Measurements from ENCODE around the gene BCAT1.
A peak's percentile ranks its signal among the peaks of the same experiment; 100 is the strongest.

Gene BCAT1

DNA sequence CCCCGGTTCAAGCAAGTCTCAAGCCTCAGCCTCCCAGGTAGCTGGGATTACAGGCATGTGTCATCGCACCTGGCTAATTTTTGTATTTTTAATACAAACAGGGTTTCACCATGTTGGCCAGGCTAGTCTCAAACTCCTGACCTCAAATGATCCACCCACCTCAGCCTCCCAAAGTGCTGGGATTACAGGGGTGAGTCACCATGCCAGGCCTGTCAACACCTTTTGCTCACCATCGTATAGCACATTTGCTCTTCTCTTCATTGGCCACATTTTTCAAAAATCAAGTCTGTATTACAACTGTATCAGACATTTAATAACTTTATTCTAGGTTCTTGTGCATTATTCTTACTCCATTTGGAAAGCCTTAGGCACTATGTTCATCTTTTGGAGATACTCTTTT, 50.3 kb downstream of the BCAT1 start:
- WGBS, 2 experiments (ENCODE audit: insufficient coverage in 2 of 2): 87 to 90% methylated on average over 2 to 3 of the region's 3 CpGs
- H3K36me3 ChIP-seq (ENCODE audit: control insufficient read depth, insufficient read depth, low read length): peaks cover 48% of the 10 kb centered on the region
- H3K4me3 ChIP-seq (ENCODE audit: extremely low read depth, insufficient read depth, low read length, poor library complexity, severe bottlenecking): no peak overlapping the region

DNA sequence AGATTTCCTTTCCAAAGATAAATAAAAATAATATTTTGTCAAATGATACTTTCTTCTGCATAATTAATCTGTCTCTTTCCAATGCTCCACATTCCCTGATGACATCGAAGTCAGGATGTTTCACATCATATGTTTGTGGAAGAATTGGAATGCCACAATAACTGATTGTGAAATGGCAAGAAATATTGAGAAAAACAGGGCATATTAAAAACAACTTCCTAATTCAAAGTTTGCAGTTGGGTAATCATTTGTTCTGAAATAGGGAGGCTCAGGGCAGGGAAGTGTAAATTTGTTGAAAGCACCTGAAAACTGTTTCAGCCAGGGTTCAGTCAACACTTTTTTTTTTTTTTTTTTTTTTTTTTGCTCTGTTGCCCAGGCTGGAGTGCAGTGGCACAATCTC, 50.7 kb downstream of the BCAT1 start:
- peaks cover 27% of the 10 kb centered on the region for H3K4me1 ChIP-seq (ENCODE audit: control insufficient read depth, insufficient read depth, low read length, poor library complexity, severe bottlenecking)
- WGBS, 2 experiments (ENCODE audit: insufficient coverage in 2 of 2): no CpG with 5 or more reads among the region's 1 CpG

More for the DNA sequence above, 50.3 kb downstream of the BCAT1 start:
- H3K4me1 ChIP-seq (ENCODE audit: control insufficient read depth, insufficient read depth, low read length, poor library complexity, severe bottlenecking): peaks cover 32% of the 10 kb centered on the region
- no peaks in the 10 kb centered on the region for H3K9me3 ChIP-seq (ENCODE audit: control insufficient read depth, low read length)
- H3K27ac ChIP-seq (ENCODE audit: low read depth, low read length, severe bottlenecking): no peak overlapping the region

DNA sequence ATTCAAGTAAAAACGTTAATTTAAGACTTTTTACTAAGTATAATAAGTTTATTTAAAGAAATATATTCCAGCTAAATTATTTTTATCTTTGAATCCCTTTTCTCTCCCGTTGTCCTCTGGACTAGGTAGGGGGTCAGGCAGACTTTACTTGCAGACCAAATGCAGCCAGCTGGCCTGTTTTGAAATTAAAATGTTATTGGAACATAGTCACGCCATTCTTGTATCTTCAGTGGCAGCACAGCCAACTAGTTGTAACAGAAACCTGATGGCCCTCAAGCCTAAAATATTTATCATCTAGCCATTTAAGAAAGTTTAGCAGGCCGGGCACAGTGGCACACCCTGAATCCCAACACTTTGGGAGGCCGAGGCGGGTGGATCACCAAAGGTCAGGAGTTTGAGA, 52.7 kb downstream of the BCAT1 start:
- Histone ChIP-seq H3K4me3 (ENCODE audit: extremely low read depth, insufficient read depth, low read length, poor library complexity, severe bottlenecking) (no peak overlapping the region), H3K36me3 (ENCODE audit: control insufficient read depth, insufficient read depth, low read length) (peaks cover 68% of the 10 kb centered on the region), H3K9me3 (ENCODE audit: control insufficient read depth, low read length) (no peaks in the 10 kb centered on the region), H3K27ac (ENCODE audit: low read depth, low read length, severe bottlenecking) (no peak overlapping the region), H3K4me1 (ENCODE audit: control insufficient read depth, insufficient read depth, low read length, poor library complexity, severe bottlenecking) (peaks cover 16% of the 10 kb centered on the region)
- WGBS, 2 experiments (ENCODE audit: insufficient coverage in 2 of 2): 90 to 93% methylated on average over 3 to 4 of the region's 6 CpGs

More for the DNA sequence above, 50.7 kb downstream of the BCAT1 start:
- Histone ChIP-seq H3K27ac (ENCODE audit: low read depth, low read length, severe bottlenecking) (no peak overlapping the region), H3K36me3 (ENCODE audit: control insufficient read depth, insufficient read depth, low read length) (peaks cover 52% of the 10 kb centered on the region), H3K9me3 (ENCODE audit: control insufficient read depth, low read length) (no peaks in the 10 kb centered on the region), H3K4me3 (ENCODE audit: extremely low read depth, insufficient read depth, low read length, poor library complexity, severe bottlenecking) (no peak overlapping the region)

DNA sequence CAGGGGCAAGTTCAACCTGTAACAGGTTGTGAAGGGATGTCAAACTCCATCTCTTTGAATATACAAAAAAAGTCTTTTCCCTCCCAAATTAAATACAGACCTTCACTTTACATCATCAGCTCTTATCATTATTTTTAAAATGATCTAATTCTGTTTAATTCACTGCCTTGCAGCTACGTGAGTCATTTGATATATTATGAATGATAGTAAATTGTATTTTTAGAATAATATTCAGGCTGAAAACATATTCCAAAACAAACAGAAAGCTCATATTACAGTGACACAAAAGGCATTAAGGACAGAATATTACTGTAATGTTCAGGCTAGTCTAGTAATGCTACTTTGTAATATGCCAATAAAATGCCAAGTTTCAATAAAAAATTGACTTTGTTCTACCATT, 53.3 kb downstream of the BCAT1 start:
- WGBS, 2 experiments (ENCODE audit: insufficient coverage in 2 of 2): no CpG with 5 or more reads among the region's 1 CpG

DNA sequence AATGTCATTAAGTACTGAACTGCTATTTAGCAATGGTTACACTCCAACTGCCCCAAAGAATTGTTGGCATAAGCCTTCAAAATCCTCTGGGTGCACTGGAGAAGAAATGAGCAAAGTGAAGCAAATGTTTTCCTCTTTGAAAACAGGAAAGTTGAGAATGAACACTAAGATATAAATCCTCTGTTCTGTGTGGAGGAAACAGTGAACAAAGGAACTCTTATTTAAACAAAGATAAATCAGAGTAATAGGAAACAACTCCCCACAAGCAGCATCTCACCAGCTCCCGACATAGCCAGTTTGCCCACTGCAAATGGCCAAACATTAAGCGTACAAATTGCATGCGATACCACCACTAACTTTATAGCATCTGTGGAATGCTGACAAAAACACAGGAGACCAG, 54.0 kb downstream of the BCAT1 start:
- Histone ChIP-seq H3K4me3 (ENCODE audit: extremely low read depth, insufficient read depth, low read length, poor library complexity, severe bottlenecking) (no peak overlapping the region), H3K9me3 (ENCODE audit: control insufficient read depth, low read length) (no peaks in the 10 kb centered on the region), H3K4me1 (ENCODE audit: control insufficient read depth, insufficient read depth, low read length, poor library complexity, severe bottlenecking) (peaks cover 13% of the 10 kb centered on the region), H3K36me3 (ENCODE audit: control insufficient read depth, insufficient read depth, low read length) (peaks cover 75% of the 10 kb centered on the region), H3K27ac (ENCODE audit: low read depth, low read length, severe bottlenecking) (peak overlapping the region; percentile 41)
- 85 to 90% methylated on average over 2 to 3 of the region's 3 CpGs for WGBS, 2 experiments (ENCODE audit: insufficient coverage in 2 of 2)

More for the DNA sequence above, 53.3 kb downstream of the BCAT1 start:
- H3K36me3 ChIP-seq (ENCODE audit: control insufficient read depth, insufficient read depth, low read length): peaks cover 73% of the 10 kb centered on the region
- H3K27ac ChIP-seq (ENCODE audit: low read depth, low read length, severe bottlenecking): no peak overlapping the region
- H3K4me3 ChIP-seq (ENCODE audit: extremely low read depth, insufficient read depth, low read length, poor library complexity, severe bottlenecking): no peak overlapping the region
- H3K4me1 ChIP-seq (ENCODE audit: control insufficient read depth, insufficient read depth, low read length, poor library complexity, severe bottlenecking): peaks cover 13% of the 10 kb centered on the region
- no peaks in the 10 kb centered on the region for H3K9me3 ChIP-seq (ENCODE audit: control insufficient read depth, low read length)

DNA sequence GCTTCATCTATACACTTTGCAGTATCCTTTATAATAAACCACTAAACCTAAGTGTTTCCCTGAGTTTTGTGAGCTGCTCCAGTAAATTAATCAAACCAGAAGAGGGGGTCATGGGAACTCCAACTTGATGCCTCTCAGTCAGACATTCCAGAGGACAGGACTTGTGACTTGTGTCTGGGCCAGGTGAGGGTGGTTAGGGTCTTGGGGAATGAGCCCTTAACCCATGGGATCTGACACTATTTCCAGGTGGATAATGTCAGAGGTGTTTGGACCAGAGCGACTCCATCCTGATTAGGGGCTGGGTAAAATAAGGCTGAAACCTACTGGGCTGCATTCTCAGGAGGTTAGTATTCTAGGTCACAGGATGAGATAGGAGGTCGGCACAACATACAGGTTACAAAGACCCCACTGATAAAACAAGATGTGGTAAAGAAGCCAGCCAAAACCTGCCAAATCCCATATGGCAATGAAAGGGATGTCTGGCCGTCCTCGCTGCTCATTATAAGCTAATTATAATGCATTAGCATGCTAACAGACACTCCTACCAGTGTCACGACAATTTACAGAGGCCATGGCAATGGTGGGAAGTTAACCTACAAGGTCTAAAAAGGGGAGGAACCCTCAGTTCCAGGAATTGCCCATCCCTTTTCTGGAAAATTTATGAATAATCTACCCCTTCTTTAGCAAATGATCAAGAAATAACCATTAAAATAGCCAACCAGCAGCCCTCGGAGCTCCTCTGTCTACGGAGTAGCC, 58.7 kb downstream of the BCAT1 start:
- Histone ChIP-seq H3K36me3 (ENCODE audit: control insufficient read depth, insufficient read depth, low read length) (peaks cover 73% of the 10 kb centered on the region), H3K27ac (ENCODE audit: low read depth, low read length, severe bottlenecking) (no peak overlapping the region)
- 96 to 97% methylated on average over 4 to 6 of the region's 7 CpGs for WGBS, 2 experiments (ENCODE audit: insufficient coverage in 2 of 2)

DNA sequence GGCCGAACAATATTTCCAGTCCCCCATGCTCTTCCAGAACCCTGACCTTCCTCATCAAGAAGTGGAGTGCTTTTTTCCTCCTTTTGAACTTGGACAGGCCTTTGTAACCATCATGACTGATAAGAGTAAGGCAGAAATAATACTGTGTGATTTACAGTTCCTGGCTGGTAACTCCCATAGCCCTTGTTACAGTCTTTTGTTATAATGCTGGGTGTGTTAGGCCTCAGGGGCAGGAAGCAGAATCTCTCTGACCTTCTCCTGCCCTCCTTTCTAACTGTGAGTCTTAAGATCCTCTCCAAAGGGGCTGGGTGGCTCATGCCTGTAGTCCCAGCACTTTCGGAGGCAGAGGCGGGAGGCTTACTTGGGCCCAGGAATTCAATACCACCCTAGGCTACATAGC, 59.5 kb downstream of the BCAT1 start:
- Histone ChIP-seq H3K4me3 (ENCODE audit: extremely low read depth, insufficient read depth, low read length, poor library complexity, severe bottlenecking) (no peak overlapping the region), H3K27ac (ENCODE audit: low read depth, low read length, severe bottlenecking) (no peak overlapping the region), H3K36me3 (ENCODE audit: control insufficient read depth, insufficient read depth, low read length) (peaks cover 66% of the 10 kb centered on the region), H3K4me1 (ENCODE audit: control insufficient read depth, insufficient read depth, low read length, poor library complexity, severe bottlenecking) (peaks cover 3% of the 10 kb centered on the region), H3K9me3 (ENCODE audit: control insufficient read depth, low read length) (no peaks in the 10 kb centered on the region)
- 100% methylated on average over 1 of the region's 3 CpGs; no CpG with 5 or more reads in 1 of the 2 experiments for WGBS, 2 experiments (ENCODE audit: insufficient coverage in 2 of 2)

More for the DNA sequence above, 58.7 kb downstream of the BCAT1 start:
- no peak overlapping the region for H3K4me3 ChIP-seq (ENCODE audit: extremely low read depth, insufficient read depth, low read length, poor library complexity, severe bottlenecking)
- peaks cover 8% of the 10 kb centered on the region for H3K4me1 ChIP-seq (ENCODE audit: control insufficient read depth, insufficient read depth, low read length, poor library complexity, severe bottlenecking)
- no peaks in the 10 kb centered on the region for H3K9me3 ChIP-seq (ENCODE audit: control insufficient read depth, low read length)

DNA sequence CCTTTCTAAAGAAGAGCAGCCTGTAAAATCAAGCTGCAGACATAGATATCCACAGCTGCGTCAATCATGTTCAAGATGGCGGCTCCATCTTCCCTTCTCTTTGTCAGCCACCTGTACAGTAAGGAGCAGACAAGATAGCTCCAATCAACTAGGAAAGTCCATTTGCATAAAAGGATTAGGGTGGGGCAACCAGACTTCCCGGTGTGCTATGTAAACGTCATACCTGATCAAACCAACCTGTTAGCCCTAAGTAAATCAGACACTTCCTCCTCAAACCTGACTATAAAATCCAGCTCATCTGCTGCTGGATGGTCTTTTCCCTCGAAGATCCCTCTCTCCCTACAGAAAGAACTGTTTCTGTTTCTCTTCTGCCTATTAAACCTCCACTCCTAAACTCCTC, 60.1 kb downstream of the BCAT1 start:
- 72 to 95% methylated on average over 3 of the region's 5 CpGs for WGBS, 2 experiments (ENCODE audit: insufficient coverage in 2 of 2)
- H3K4me1 ChIP-seq (ENCODE audit: control insufficient read depth, insufficient read depth, low read length, poor library complexity, severe bottlenecking): peaks cover 3% of the 10 kb centered on the region
- no peak overlapping the region for H3K27ac ChIP-seq (ENCODE audit: low read depth, low read length, severe bottlenecking)
- peaks cover 66% of the 10 kb centered on the region for H3K36me3 ChIP-seq (ENCODE audit: control insufficient read depth, insufficient read depth, low read length)
- H3K9me3 ChIP-seq (ENCODE audit: control insufficient read depth, low read length): no peaks in the 10 kb centered on the region
- no peak overlapping the region for H3K4me3 ChIP-seq (ENCODE audit: extremely low read depth, insufficient read depth, low read length, poor library complexity, severe bottlenecking)

DNA sequence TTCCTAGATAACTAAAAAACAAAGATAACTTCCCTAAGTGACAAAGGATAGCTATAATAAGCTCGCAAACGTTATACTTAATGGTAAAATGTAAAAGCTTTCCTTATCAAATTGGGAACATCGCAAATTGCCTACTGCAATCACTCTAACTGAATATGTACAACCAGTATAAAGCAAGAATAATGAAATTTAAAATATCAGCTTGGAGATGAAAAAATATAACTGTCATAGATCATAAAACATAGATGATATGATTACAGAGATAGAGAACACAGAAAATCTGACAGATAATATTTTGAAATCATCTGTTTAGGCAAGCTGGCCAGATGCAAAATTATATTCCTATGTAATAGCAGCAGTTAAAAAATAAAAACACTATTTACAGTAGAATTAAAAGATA, 64.0 kb downstream of the BCAT1 start:
- Histone ChIP-seq H3K9me3 (ENCODE audit: control insufficient read depth, low read length) (no peaks in the 10 kb centered on the region), H3K36me3 (ENCODE audit: control insufficient read depth, insufficient read depth, low read length) (peaks cover 59% of the 10 kb centered on the region), H3K27ac (ENCODE audit: low read depth, low read length, severe bottlenecking) (no peak overlapping the region), H3K4me3 (ENCODE audit: extremely low read depth, insufficient read depth, low read length, poor library complexity, severe bottlenecking) (no peak overlapping the region), H3K4me1 (ENCODE audit: control insufficient read depth, insufficient read depth, low read length, poor library complexity, severe bottlenecking) (peaks cover 1% of the 10 kb centered on the region)
- WGBS, 2 experiments (ENCODE audit: insufficient coverage in 2 of 2): no CpG with 5 or more reads among the region's 3 CpGs

DNA sequence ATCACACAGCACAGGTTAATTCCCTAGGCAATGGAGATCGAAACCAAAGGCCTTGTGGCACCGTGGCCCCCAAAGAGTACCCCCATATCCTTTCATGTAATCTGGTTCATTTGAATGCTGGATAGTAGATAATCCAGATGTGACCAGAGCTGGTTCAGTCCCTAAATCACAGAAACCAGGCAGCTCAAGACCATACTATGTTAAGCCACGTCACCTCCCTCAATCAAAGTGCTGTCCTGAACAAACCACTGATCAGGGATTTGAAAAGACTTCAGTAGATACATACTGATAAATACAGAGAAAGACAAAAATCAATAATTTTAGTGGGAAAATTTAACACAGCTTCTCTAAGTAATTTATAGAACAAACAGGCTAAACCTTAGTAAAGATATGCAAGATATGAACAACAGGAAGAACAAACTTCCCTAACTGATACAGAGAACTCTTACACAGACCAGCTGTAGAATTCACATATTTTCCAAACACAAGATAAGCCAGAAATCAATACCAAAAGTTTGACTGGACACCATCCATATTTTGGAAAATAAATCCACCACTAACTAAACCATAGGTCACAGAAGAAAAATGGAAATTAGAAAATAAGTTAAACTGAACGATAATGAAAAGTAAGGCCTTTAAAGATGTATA, 67.1 kb downstream of the BCAT1 start:
- Histone ChIP-seq H3K36me3 (ENCODE audit: control insufficient read depth, insufficient read depth, low read length) (peaks cover 57% of the 10 kb centered on the region), H3K4me1 (ENCODE audit: control insufficient read depth, insufficient read depth, low read length, poor library complexity, severe bottlenecking) (no peaks in the 10 kb centered on the region), H3K4me3 (ENCODE audit: extremely low read depth, insufficient read depth, low read length, poor library complexity, severe bottlenecking) (no peak overlapping the region), H3K9me3 (ENCODE audit: control insufficient read depth, low read length) (no peaks in the 10 kb centered on the region), H3K27ac (ENCODE audit: low read depth, low read length, severe bottlenecking) (no peak overlapping the region)
- no CpG with 5 or more reads among the region's 4 CpGs for WGBS, 2 experiments (ENCODE audit: insufficient coverage in 2 of 2)

DNA sequence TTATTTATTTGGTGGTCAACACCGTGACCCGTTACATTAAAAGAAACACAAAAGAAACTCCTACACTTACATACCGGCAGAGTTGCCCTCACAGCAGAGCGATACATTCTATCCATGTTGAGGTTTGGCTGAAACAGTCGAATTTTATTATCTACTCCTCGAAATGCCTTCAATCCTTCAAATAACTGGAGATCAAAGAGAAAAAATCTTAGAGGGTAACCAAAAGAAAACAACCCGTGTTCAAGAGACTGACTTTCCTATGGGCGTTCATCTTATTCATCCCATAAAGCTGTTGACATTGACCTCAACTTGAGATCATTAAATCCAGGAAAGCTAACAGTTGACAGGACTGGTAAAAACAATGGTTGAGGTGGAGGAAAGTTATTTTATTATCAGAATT, 67.7 kb downstream of the BCAT1 start:
- no peaks in the 10 kb centered on the region for H3K4me1 ChIP-seq (ENCODE audit: control insufficient read depth, insufficient read depth, low read length, poor library complexity, severe bottlenecking)
- peaks cover 63% of the 10 kb centered on the region for H3K36me3 ChIP-seq (ENCODE audit: control insufficient read depth, insufficient read depth, low read length)
- H3K9me3 ChIP-seq (ENCODE audit: control insufficient read depth, low read length): no peaks in the 10 kb centered on the region
- H3K27ac ChIP-seq (ENCODE audit: low read depth, low read length, severe bottlenecking): no peak overlapping the region
- H3K4me3 ChIP-seq (ENCODE audit: extremely low read depth, insufficient read depth, low read length, poor library complexity, severe bottlenecking): no peak overlapping the region
- WGBS, 2 experiments (ENCODE audit: insufficient coverage in 2 of 2): 96 to 100% methylated on average over 2 to 4 of the region's 8 CpGs

Measured in mesodermal cell (in vitro differentiated cells).